WTC11 (cell line): ENCODE results near the gene HOXA13. TPM values are rescaled to one million over a fixed set of nuclear protein-coding genes. Genes with fewer than 3 reads are reported as not detected.
A peak's percentile ranks its signal among the peaks of the same experiment; 100 is the strongest.

Experiments
- ATAC-seq: fragments of 200-7000 bp; cut with Tn5 transposase; 2 replicates; pipeline ENCODE4 v1.10.0; 2021; ENCODE audit warnings: mild to moderate bottlenecking, moderate library complexity
- CTCF ChIA-PET: fragments of 300-600 bp; sonication (Branson Sonifier 250); formaldehyde crosslinking; loops from one replicate; lab custom pipeline; 2021; ENCODE audit warnings: antibody characterized with exemption; lab: Charles Lee
- POLR2A ChIA-PET: fragments of 350-600 bp; sonication (Branson Sonifier 250); formaldehyde crosslinking; loops from one replicate; lab custom pipeline; 2021; ENCODE audit warnings: antibody characterized with exemption; lab: Charles Lee
- DNase-seq: peaks from one replicate; pipeline ENCODE4 v3.0.0; 2021; ENCODE audit warnings: low spot score
- H3K27ac Mint-ChIP-seq: 2 replicates; pipeline ENCODE4 v1.8.0; 2021; ENCODE audit warnings: mixed read lengths
- H3K27me3 Mint-ChIP-seq: 2 replicates; pipeline ENCODE4 v1.8.0; 2021; ENCODE audit warnings: low read depth, mild to moderate bottlenecking, moderate library complexity, mixed read lengths
- H3K36me3 Mint-ChIP-seq: 2 replicates; pipeline ENCODE4 v1.8.0; 2021; ENCODE audit warnings: mixed read lengths
- H3K4me1 Mint-ChIP-seq: 2 replicates; pipeline ENCODE4 v1.8.0; 2022; ENCODE audit warnings: mixed read lengths
- H3K4me3 Mint-ChIP-seq: 2 replicates; pipeline ENCODE4 v1.8.0; 2021; ENCODE audit warnings: mild to moderate bottlenecking, moderate library complexity, mixed read lengths
- H3K9me3 Mint-ChIP-seq: 2 replicates; pipeline ENCODE4 v1.8.0; 2021; ENCODE audit warnings: mixed read lengths
- ATF6 ChIP-seq: sonication (generic); formaldehyde crosslinking; IDR thresholded peaks from 2 replicates; pipeline ENCODE4 v1.8.1; 2023; ENCODE audit warnings: mild to moderate bottlenecking, missing genetic modification reagents
- CREM ChIP-seq: sonication (generic); formaldehyde crosslinking; IDR thresholded peaks from 2 replicates; pipeline ENCODE4 v1.8.1; 2022; ENCODE audit warnings: mild to moderate bottlenecking, missing genetic modification reagents, moderate library complexity
- NFYB ChIP-seq: sonication (generic); formaldehyde crosslinking; conservative IDR thresholded peaks from 2 replicates; pipeline ENCODE4 v1.8.0; 2022; ENCODE audit warnings: low read depth, missing genetic modification reagents
- NR2C2 ChIP-seq: sonication (generic); formaldehyde crosslinking; IDR thresholded peaks from 2 replicates; pipeline ENCODE4 v1.8.0; 2022; ENCODE audit warnings: mild to moderate bottlenecking, missing genetic modification reagents
- OVOL2 ChIP-seq: fragments of 250-450 bp; sonication (Bioruptor Pico); IDR thresholded peaks from 2 replicates; pipeline ENCODE4 v1.9.0; 2021; ENCODE audit warnings: mild to moderate bottlenecking, borderline replicate concordance
- ZNF219 ChIP-seq: sonication (generic); formaldehyde crosslinking; IDR thresholded peaks from 2 replicates; pipeline ENCODE4 v1.8.0; 2023; ENCODE audit warnings: missing genetic modification reagents, mild to moderate bottlenecking, borderline replicate concordance
- ZNF263 ChIP-seq: sonication (generic); formaldehyde crosslinking; IDR thresholded peaks from 2 replicates; pipeline ENCODE4 v1.8.1; 2022; ENCODE audit warnings: low read depth, mild to moderate bottlenecking, moderate library complexity, missing genetic modification reagents
- ZNF281 ChIP-seq: sonication (generic); formaldehyde crosslinking; IDR thresholded peaks from 2 replicates; pipeline ENCODE4 v1.8.0; 2023; ENCODE audit warnings: mild to moderate bottlenecking, missing genetic modification reagents
- ZNF317 ChIP-seq: sonication (generic); formaldehyde crosslinking; IDR thresholded peaks from 2 replicates; pipeline ENCODE4 v1.8.1; 2023; ENCODE audit warnings: low read depth, mild to moderate bottlenecking, moderate library complexity, missing genetic modification reagents, borderline replicate concordance
- total RNA-seq: library from RNA; stranded (reverse); gene quantifications from 3 replicates; pipeline ENCODE4 v1.2.3, GENCODE V29; 2021
- TF ChIP-seq, protein P1 (sequence below): sonication (generic); formaldehyde crosslinking; IDR thresholded peaks from 2 replicates; pipeline ENCODE4 v1.8.1; 2022; ENCODE audit warnings: mild to moderate bottlenecking, moderate library complexity, missing genetic modification reagents
- TF ChIP-seq, protein P2 (sequence below): sonication (generic); formaldehyde crosslinking; conservative IDR thresholded peaks from 2 replicates; pipeline ENCODE4 v1.8.1; 2023; ENCODE audit warnings: mild to moderate bottlenecking, low read depth, missing genetic modification reagents, moderate library complexity
- TF ChIP-seq, protein P3 (sequence below): fragments of 250-450 bp; sonication (Bioruptor Pico); IDR thresholded peaks from 2 replicates; pipeline ENCODE4 v1.8.0; 2021; ENCODE audit warnings: mild to moderate bottlenecking

The HOXA13 gene
- total RNA-seq, 1 experiment from 2014 or later, result not detected

GRCh38 chr7:27157702-27158431 is 42.0 kb downstream of the HOXA13 start (continued):
- TF ChIP-seq CREM, result no peak
- no peak for TF ChIP-seq NR2C2 (CRISPR knock-in tag)
- TF ChIP-seq ZNF281 (CRISPR knock-in tag), result no peak

- no peaks in the 10 kb centered on the region for H3K9me3 Mint-ChIP-seq
- no peak overlapping the region for H3K27ac Mint-ChIP-seq
- DNase-seq (no peak), ATAC-seq (no peak)
- CTCF ChIA-PET, result interaction anchor here (0.9 to 1.5 kb wide), 5 partner anchors 8 to 787 kb away, joined by 3 to 8 read pairs (median 3); partner anchors contain the start of genes HOXA5 and HOXA9
- TF ChIP-seq, protein P1, sequence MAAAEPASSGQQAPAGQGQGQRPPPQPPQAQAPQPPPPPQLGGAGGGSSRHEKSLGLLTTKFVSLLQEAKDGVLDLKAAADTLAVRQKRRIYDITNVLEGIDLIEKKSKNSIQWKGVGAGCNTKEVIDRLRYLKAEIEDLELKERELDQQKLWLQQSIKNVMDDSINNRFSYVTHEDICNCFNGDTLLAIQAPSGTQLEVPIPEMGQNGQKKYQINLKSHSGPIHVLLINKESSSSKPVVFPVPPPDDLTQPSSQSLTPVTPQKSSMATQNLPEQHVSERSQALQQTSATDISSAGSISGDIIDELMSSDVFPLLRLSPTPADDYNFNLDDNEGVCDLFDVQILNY (CRISPR knock-in tag), result no peak
- no peak for TF ChIP-seq NFYB (CRISPR knock-in tag)
- TF ChIP-seq ZNF317 (CRISPR knock-in tag), result no peak
- TF ChIP-seq ZNF263 (CRISPR knock-in tag), result no peak
- TF ChIP-seq ZNF219 (CRISPR knock-in tag), result no peak
- TF ChIP-seq, protein P2, sequence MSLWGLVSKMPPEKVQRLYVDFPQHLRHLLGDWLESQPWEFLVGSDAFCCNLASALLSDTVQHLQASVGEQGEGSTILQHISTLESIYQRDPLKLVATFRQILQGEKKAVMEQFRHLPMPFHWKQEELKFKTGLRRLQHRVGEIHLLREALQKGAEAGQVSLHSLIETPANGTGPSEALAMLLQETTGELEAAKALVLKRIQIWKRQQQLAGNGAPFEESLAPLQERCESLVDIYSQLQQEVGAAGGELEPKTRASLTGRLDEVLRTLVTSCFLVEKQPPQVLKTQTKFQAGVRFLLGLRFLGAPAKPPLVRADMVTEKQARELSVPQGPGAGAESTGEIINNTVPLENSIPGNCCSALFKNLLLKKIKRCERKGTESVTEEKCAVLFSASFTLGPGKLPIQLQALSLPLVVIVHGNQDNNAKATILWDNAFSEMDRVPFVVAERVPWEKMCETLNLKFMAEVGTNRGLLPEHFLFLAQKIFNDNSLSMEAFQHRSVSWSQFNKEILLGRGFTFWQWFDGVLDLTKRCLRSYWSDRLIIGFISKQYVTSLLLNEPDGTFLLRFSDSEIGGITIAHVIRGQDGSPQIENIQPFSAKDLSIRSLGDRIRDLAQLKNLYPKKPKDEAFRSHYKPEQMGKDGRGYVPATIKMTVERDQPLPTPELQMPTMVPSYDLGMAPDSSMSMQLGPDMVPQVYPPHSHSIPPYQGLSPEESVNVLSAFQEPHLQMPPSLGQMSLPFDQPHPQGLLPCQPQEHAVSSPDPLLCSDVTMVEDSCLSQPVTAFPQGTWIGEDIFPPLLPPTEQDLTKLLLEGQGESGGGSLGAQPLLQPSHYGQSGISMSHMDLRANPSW (CRISPR knock-in tag), result no peak
- TF ChIP-seq, protein P3, sequence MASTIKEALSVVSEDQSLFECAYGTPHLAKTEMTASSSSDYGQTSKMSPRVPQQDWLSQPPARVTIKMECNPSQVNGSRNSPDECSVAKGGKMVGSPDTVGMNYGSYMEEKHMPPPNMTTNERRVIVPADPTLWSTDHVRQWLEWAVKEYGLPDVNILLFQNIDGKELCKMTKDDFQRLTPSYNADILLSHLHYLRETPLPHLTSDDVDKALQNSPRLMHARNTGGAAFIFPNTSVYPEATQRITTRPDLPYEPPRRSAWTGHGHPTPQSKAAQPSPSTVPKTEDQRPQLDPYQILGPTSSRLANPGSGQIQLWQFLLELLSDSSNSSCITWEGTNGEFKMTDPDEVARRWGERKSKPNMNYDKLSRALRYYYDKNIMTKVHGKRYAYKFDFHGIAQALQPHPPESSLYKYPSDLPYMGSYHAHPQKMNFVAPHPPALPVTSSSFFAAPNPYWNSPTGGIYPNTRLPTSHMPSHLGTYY (CRISPR knock-in tag), result no peak
- no peak for TF ChIP-seq ATF6 (CRISPR knock-in tag)
- no peak for TF ChIP-seq OVOL2
- no peak for TF ChIP-seq NR2C2 (CRISPR knock-in tag)
- H3K4me1 Mint-ChIP-seq, result peaks cover 10% of the 10 kb centered on the region
- peaks cover 3% of the 10 kb centered on the region for H3K36me3 Mint-ChIP-seq
- H3K27me3 Mint-ChIP-seq, result peaks cover 100% of the 10 kb centered on the region
- peak overlapping the region; percentile 48 for H3K4me3 Mint-ChIP-seq
- POLR2A ChIA-PET, result no interaction called here
These were observed 42.8 kb downstream of the HOXA13 start for GRCh38 chr7:27156916-27157701.
